Measurements from ENCODE around the gene DNAAF8.

The DNAAF8 gene

GRCh38 chr16:4713663-4714501 is 20.5 kb upstream of the DNAAF8 start:
- DNase-seq (ENCODE audit: extremely low read depth, insufficient read length): no peak
- Histone ChIP-seq H3K36me3 (ENCODE audit: control insufficient read depth, insufficient read depth, low read length) (peaks cover 5% of the 10 kb centered on the region), H3K4me3 (replicated peaks; ENCODE audit: low read depth, low read length) (no peak overlapping the region), H3K27me3 (replicated peaks; ENCODE audit: control insufficient read depth, insufficient read depth, low read length) (no peaks in the 10 kb centered on the region)
- TF ChIP-seq, protein P1, sequence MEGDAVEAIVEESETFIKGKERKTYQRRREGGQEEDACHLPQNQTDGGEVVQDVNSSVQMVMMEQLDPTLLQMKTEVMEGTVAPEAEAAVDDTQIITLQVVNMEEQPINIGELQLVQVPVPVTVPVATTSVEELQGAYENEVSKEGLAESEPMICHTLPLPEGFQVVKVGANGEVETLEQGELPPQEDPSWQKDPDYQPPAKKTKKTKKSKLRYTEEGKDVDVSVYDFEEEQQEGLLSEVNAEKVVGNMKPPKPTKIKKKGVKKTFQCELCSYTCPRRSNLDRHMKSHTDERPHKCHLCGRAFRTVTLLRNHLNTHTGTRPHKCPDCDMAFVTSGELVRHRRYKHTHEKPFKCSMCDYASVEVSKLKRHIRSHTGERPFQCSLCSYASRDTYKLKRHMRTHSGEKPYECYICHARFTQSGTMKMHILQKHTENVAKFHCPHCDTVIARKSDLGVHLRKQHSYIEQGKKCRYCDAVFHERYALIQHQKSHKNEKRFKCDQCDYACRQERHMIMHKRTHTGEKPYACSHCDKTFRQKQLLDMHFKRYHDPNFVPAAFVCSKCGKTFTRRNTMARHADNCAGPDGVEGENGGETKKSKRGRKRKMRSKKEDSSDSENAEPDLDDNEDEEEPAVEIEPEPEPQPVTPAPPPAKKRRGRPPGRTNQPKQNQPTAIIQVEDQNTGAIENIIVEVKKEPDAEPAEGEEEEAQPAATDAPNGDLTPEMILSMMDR (IDR thresholded peaks at IDR 0.05; ENCODE audit: insufficient read depth, low read length, poor library complexity, severe bottlenecking): no peak

GRCh38 chr16:4714996-4715395 is 19.3 kb upstream of the DNAAF8 start:
- TF ChIP-seq, protein P1 (IDR thresholded peaks at IDR 0.05; ENCODE audit: insufficient read depth, low read length, poor library complexity, severe bottlenecking): no peak
- no peak for DNase-seq (ENCODE audit: extremely low read depth, insufficient read length)
- Histone ChIP-seq H3K36me3 (ENCODE audit: control insufficient read depth, insufficient read depth, low read length) (peaks cover 5% of the 10 kb centered on the region), H3K4me3 (replicated peaks; ENCODE audit: low read depth, low read length) (no peak overlapping the region), H3K27me3 (replicated peaks; ENCODE audit: control insufficient read depth, insufficient read depth, low read length) (no peaks in the 10 kb centered on the region)

- DNase-seq (ENCODE audit: extremely low read depth, insufficient read length): no peak
- Histone ChIP-seq H3K27me3 (replicated peaks; ENCODE audit: control insufficient read depth, insufficient read depth, low read length) (no peaks in the 10 kb centered on the region), H3K36me3 (ENCODE audit: control insufficient read depth, insufficient read depth, low read length) (peaks cover 5% of the 10 kb centered on the region), H3K4me3 (replicated peaks; ENCODE audit: low read depth, low read length) (no peak overlapping the region)
- TF ChIP-seq, protein P1 (IDR thresholded peaks at IDR 0.05; ENCODE audit: insufficient read depth, low read length, poor library complexity, severe bottlenecking): no peak
Measured at GRCh38 chr16:4718466-4718865, 15.9 kb upstream of the DNAAF8 start.

DNA sequence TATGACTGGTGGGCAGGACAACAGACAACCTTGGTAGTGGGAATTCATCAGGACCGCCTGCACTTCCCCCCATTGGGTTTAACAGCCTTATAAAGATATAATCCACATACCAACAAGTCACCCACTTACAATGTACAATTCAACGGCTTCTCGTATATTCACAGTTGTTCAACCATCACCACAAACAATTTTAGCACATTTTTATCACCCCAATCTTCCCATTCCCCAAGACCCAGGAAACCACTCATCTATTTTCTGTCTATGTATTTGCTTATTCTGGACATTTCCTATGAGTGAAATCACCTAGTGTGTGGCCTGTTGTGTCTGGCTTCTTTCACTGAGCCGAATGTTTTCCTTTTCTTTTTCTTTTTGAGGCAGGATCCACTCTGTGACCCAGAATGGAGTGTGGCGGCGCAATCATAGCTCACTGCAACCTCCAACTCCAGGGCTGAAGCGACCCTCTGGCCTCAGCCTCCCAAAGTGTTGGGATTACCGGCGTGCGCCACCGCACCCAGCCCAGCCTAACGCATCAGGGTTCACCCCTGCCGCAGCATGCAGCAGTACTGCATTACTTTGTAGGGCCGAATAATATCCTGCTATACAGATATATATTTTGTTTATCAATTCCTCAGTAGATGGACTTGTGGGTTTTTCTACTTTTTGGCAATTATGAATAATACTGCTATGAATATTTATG is 11.1 kb upstream of the DNAAF8 start:
- TF ChIP-seq, protein P1 (IDR thresholded peaks at IDR 0.05; ENCODE audit: insufficient read depth, low read length, poor library complexity, severe bottlenecking): no peak
- no peak for DNase-seq (ENCODE audit: extremely low read depth, insufficient read length)

GRCh38 chr16:4724661-4725270 is 9.6 kb upstream of the DNAAF8 start:
- Histone ChIP-seq H3K4me3 (replicated peaks; ENCODE audit: low read depth, low read length) (no peak overlapping the region), H3K27me3 (replicated peaks; ENCODE audit: control insufficient read depth, insufficient read depth, low read length) (no peaks in the 10 kb centered on the region), H3K36me3 (ENCODE audit: control insufficient read depth, insufficient read depth, low read length) (peaks cover 7% of the 10 kb centered on the region)
- TF ChIP-seq, protein P1 (IDR thresholded peaks at IDR 0.05; ENCODE audit: insufficient read depth, low read length, poor library complexity, severe bottlenecking): no peak
- no peak for DNase-seq (ENCODE audit: extremely low read depth, insufficient read length)

More for the DNA sequence above, 11.1 kb upstream of the DNAAF8 start:
- no peaks in the 10 kb centered on the region for H3K27me3 ChIP-seq (replicated peaks; ENCODE audit: control insufficient read depth, insufficient read depth, low read length)
- H3K4me3 ChIP-seq (replicated peaks; ENCODE audit: low read depth, low read length): no peak overlapping the region
- H3K36me3 ChIP-seq (ENCODE audit: control insufficient read depth, insufficient read depth, low read length): peaks cover 6% of the 10 kb centered on the region
